Epithelial cell of proximal tubule (primary cell): Measurements from ENCODE around the gene TSPAN18. TPM values are rescaled to one million over a fixed set of nuclear protein-coding genes. Genes with fewer than 3 reads are reported as not detected.

Experiments used
- DNase-seq: peaks from one replicate; pipeline ENCODE4 v3.0.0-alpha.2; 2011; ENCODE audit warnings: low read depth
- H3K4me3 ChIP-seq: 2 replicates; pipeline ENCODE4 v1.5.1; 2011; ENCODE audit warnings: low read depth, mild to moderate bottlenecking, low read length
- total RNA-seq: library from RNA; depleted of rRNA; stranded (reverse); fragments of >200 nt; gene quantifications from 2 replicates; pipeline ENCODE4 v1.2.3, GENCODE V29; 2015
- TF ChIP-seq, protein P1 (sequence below): conservative IDR thresholded peaks from 2 replicates; pipeline ENCODE4 v1.5.1; 2012; ENCODE audit warnings: low read depth, mild to moderate bottlenecking, low read length

The TSPAN18 gene
- total RNA-seq, 1 donor from 2014 or later, result 1.6 TPM

DNA sequence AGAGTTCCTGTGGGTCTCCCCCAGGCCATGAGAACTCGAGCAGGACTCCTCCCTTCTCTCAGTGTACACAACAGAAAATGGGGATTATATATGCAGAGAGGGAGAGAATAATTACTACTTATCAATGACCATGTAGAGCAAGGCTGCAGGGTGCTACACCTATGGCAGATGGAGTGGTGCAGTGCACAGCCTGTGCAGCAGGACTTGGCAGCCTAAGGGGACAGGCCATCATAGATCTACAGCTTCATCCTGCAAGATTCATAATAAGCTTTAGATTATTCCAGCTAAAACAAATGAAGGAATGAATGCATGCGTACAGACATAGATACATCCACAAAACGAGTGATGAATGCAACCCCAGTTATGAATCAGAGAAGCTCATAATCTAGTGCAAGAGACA is 232.3 kb downstream of the TSPAN18 start:
- no peak for DNase-seq
- TF ChIP-seq, protein P1, sequence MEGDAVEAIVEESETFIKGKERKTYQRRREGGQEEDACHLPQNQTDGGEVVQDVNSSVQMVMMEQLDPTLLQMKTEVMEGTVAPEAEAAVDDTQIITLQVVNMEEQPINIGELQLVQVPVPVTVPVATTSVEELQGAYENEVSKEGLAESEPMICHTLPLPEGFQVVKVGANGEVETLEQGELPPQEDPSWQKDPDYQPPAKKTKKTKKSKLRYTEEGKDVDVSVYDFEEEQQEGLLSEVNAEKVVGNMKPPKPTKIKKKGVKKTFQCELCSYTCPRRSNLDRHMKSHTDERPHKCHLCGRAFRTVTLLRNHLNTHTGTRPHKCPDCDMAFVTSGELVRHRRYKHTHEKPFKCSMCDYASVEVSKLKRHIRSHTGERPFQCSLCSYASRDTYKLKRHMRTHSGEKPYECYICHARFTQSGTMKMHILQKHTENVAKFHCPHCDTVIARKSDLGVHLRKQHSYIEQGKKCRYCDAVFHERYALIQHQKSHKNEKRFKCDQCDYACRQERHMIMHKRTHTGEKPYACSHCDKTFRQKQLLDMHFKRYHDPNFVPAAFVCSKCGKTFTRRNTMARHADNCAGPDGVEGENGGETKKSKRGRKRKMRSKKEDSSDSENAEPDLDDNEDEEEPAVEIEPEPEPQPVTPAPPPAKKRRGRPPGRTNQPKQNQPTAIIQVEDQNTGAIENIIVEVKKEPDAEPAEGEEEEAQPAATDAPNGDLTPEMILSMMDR, result no peak
- H3K4me3 ChIP-seq, result no peak overlapping the region

DNA sequence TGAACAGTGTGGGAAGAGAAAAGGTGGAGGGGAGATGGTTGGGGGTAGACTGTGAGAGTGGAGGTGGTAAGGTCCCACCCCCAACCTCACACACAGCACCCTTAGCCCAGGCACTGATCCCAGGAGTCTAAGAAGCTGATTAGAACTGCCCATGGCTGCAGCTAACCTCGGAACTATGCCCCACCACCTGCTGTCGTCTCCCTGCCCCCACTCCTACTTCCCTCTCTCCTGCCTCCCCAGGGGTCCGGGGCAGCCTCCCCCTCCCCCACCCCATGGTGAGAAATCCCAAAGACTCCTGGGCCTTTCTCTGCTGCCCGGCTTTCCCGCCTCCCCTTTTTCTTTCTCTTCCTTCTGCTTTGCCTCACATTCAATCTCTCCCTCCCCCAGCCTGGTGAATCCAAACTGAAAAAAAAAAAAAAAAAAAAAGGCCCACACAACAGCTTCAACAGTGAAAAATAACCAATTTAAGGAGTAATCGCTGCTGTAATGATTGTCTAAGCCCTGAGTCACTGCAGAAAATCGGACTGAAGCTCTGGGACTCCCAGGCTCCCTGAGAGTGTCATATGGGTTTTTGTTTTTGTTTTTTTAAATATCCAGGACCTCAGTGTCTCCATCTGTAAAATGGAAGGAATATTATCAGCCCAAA is 233.6 kb downstream of the TSPAN18 start:
- no peak overlapping the region for H3K4me3 ChIP-seq
- DNase-seq, result no peak
- TF ChIP-seq, protein P1, result no peak

DNA sequence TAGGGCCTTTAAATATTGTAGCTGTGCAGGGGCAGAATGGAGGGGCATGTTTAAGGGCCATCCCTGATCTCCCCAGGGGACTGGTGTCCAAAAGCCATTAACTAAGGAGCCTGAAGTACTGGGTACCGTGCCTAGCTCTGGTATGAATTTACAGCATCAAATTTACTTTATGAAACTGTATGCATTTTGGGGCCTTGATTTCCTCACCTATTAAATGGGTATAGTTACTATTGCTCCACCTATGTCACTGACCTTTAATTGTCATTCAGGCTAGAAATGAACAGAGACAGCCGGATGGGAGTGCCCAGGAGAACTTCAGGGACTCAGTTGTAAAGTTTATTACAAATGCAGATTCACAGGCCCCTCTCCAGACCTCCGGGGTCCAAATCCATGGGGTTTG is 235.7 kb downstream of the TSPAN18 start:
- DNase-seq, result no peak
- no peak overlapping the region for H3K4me3 ChIP-seq
- TF ChIP-seq, protein P1, result no peak

DNA sequence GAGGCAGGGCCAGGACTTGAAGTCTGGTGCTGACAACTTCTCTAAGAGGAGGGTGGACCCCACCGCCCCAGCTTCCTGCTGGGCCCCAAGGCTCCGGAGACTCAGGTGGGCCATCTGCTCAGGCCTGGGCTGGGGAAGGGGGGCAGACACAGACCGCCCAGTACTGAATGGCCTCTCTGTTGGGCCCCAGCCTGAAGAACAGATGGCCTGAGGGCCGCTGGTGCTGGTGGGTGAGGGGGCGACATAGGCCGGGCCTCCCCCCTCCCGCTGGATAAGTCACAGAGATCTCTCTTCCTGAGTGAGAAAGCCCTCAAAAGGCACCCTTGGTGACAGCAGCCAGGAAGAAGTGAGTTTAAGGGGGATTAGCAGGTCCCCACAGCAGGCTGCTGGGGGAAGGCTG is 236.4 kb downstream of the TSPAN18 start:
- no peak for DNase-seq
- TF ChIP-seq, protein P1, result no peak
- no peak overlapping the region for H3K4me3 ChIP-seq

DNA sequence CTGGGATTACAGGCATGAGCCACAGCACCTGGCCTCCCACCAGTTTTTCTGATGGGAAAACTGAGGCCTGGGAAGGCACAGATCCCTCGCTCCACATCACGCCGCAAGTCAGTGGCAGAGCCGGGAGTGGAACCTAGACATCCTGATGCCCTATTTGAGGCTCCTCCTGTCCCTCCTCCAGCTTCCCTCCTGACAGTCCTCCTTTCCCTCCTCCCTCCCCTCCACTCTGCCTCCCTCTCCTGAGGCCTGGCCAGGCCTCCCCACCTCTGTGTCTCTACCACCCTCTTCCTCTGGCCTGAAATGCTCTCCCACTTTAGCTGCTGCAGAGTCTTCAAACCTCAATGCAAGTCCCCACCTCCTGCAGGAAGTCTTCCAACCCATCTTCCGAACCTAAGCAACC is 237.2 kb downstream of the TSPAN18 start:
- no peak overlapping the region for H3K4me3 ChIP-seq
- DNase-seq, result no peak
- TF ChIP-seq, protein P1, result no peak

DNA sequence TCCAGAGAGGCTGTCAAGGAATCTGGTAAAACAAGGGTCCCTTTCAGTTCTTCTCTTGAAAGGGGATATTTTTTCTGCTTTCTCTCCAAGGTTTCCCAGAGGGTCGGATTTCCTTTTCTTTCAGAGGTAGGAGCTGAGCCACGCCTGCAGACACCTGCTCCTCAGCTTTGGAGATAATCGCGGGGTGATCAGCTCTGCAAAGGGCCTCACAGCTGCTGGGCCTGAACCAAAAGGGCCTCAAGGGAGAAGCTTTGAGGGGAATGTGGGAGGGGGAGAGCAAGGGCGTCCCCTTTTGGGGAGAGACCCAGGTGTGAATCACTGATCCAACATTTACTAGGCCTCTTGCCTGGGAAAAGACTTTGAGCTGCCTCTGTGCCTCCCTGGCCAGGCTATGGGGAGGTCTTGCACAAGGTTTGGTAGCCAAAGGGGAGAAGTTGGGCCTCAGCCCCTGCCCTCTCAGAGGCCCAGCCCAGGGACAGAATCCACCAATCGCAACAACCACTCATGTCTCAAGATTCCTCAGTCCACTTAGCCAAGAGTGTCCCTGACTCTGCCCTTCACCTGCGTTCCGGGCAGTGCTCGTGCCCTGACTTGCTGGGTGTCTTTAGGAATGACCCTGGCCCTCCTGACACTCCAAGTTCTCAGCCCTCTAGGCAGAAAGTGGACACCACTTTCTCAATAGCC is 237.9 kb downstream of the TSPAN18 start:
- DNase-seq, result no peak
- TF ChIP-seq, protein P1, result no peak
- no peak overlapping the region for H3K4me3 ChIP-seq

DNA sequence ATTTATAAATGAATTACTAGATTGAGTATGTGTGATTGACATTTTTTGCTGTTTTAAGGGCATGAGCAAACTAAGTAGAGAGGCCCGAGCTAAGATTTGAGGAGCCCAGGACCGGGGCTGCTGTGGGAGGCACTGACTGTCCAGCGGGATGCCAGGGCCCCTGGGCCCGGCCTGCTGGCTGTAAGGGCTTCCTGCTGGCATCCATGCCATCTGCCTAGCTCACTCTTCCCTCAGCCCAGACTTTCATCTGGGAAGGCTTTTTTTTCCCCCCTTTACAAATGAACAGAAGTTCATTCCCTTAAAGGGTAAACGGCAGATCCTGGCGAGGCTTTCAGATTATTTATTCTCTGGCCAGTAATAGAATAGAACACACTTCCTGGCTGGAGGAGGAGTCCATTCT is 239.9 kb downstream of the TSPAN18 start:
- TF ChIP-seq, protein P1, result no peak
- DNase-seq, result no peak
- H3K4me3 ChIP-seq, result no peak overlapping the region
